Body of pancreas (tissue), 4 donors: ENCODE results near the gene L3HYPDH. TPM values are rescaled to one million over a fixed set of nuclear protein-coding genes. Genes with fewer than 3 reads are reported as not detected.
A peak's percentile ranks its signal among the peaks of the same experiment; 100 is the strongest.
"Not testable (repeated sequence)": the region's sequence is repeated elsewhere in the genome, so short reads cannot be mapped to it uniquely, and the experiment has no call there.

Experiments
- ATAC-seq: fragments of 150-250 bp; one replicate; pipeline ENCODE4 v1.9.1; 2016
- DNase-seq, 4 donors: peaks; one replicate each; pipeline ENCODE4 v3.0.0-alpha.2; 2019
- H3K27ac ChIP-seq, 4 donors: fragments of 200-600 bp; sonication (generic); 1 replicate in 3 of 4; 2 replicates in 1 of 4; pipeline versions ENCODE4 v1.5.1 to v1.6.1; 2016 to 2019; ENCODE audit warnings: mild to moderate bottlenecking in 1 of 4, mixed read lengths in 1 of 4, moderate library complexity in 1 of 4
- H3K27me3 ChIP-seq, 2 donors: fragments of 200-600 bp; sonication (generic); one replicate each; pipeline ENCODE4 v1.6.0; 2016; ENCODE audit warnings: mild to moderate bottlenecking in 1 of 2
- H3K36me3 ChIP-seq, 2 donors: fragments of 200-600 bp; sonication (generic); replicated peaks in 1 of 2; 2 replicates each; pipeline ENCODE4 v1.5.1; 2016; ENCODE audit warnings: low read depth in 2 of 2; ENCODE audit not compliant: insufficient read depth in 1 of 2
- H3K4me1 ChIP-seq: fragments of 200-600 bp; sonication (generic); one replicate; pipeline ENCODE4 v1.6.0; 2016
- H3K4me3 ChIP-seq, 2 donors: fragments of 200-600 bp; sonication (generic); 1 replicate in 1 of 2; 2 replicates in 1 of 2; pipeline ENCODE4 v1.5.1; 2016 to 2019
- H3K9me3 ChIP-seq, 3 donors: fragments of 200-600 bp; sonication (generic); 1 replicate in 2 of 3; 2 replicates in 1 of 3; pipeline ENCODE4 v1.5.1; 2016
- CTCF ChIP-seq, 7 experiments: fragments of 450-650 bp in 4 of 7; fragments of 200-600 bp in 3 of 7; sonication (generic) in 3 of 7; IDR thresholded peaks; one replicate each; pipeline ENCODE4 v1.5.1; 2016 to 2019; ENCODE audit warnings: antibody characterized with exemption in 7 of 7
- POLR2A ChIP-seq, 3 donors: fragments of 450-650 bp; IDR thresholded peaks; one replicate each; pipeline ENCODE4 v1.6.1; 2016; ENCODE audit warnings: antibody characterized with exemption in 3 of 3, mild to moderate bottlenecking in 2 of 3
- WGBS, 2 donors: methylation state at CpG; one replicate each; pipeline ENCODE4 v1.1.5; 2017; 5-methylcytosine and 5-hydroxymethylcytosine counted together
- intact Hi-C: fragments of 100-400 bp; cut with DNase I; formaldehyde crosslinking; loops from one replicate; pipeline ENCODE4 v1.15.1; 2023
- total RNA-seq, 2 donors: library from RNA; depleted of rRNA; stranded (reverse); fragments of >200 nt; gene quantifications; one replicate each; pipeline ENCODE4 v1.1.0, GENCODE V29; 2016

Gene L3HYPDH
- total RNA-seq, 2 donors from 2014 or later: 42.0 to 60.0 TPM

GRCh38 chr14:59458486-59458885, 25.7 kb downstream of the L3HYPDH start:
- intact Hi-C loops: no loop called here
- no peak overlapping the region for H3K27ac ChIP-seq
- WGBS, 2 donors: 89 to 100% methylated on average over 2 of the region's 2 CpGs
- ATAC-seq: no peak
- peaks cover under 1% of the 10 kb centered on the region for H3K4me1 ChIP-seq
- no peak for DNase-seq
- no peaks in the 10 kb centered on the region for H3K9me3 ChIP-seq
- no peaks in the 10 kb centered on the region for H3K27me3 ChIP-seq
- H3K36me3 ChIP-seq: no peaks in the 10 kb centered on the region
- no peak overlapping the region for H3K4me3 ChIP-seq
- TF ChIP-seq POLR2A (IDR thresholded peaks at IDR 0.05) (no peak), CTCF (IDR thresholded peaks at IDR 0.05) (no peak)

GRCh38 chr14:59455411-59455810, 28.8 kb downstream of the L3HYPDH start:
- Histone ChIP-seq H3K27ac (no peak overlapping the region), H3K9me3 (no peaks in the 10 kb centered on the region), H3K4me1 (no peaks in the 10 kb centered on the region), H3K36me3 (no peaks in the 10 kb centered on the region), H3K4me3 (no peak overlapping the region), H3K27me3 (no peaks in the 10 kb centered on the region)
- no peak for TF ChIP-seq POLR2A (IDR thresholded peaks at IDR 0.05)
- TF ChIP-seq CTCF (IDR thresholded peaks at IDR 0.05): no peak
- intact Hi-C loops: no loop called here
- 94 to 100% methylated on average over 1 of the region's 1 CpG for WGBS, 2 donors
- DNase-seq (no peak), ATAC-seq (no peak)

GRCh38 chr14:59454139-59454538, 30.1 kb downstream of the L3HYPDH start:
- 60 to 67% methylated on average over 2 of the region's 2 CpGs for WGBS, 2 donors
- H3K36me3 ChIP-seq: no peaks in the 10 kb centered on the region
- H3K4me3 ChIP-seq: no peak overlapping the region
- H3K27ac ChIP-seq: no peak overlapping the region
- TF ChIP-seq POLR2A (IDR thresholded peaks at IDR 0.05): no peak
- no peaks in the 10 kb centered on the region for H3K27me3 ChIP-seq
- no peaks in the 10 kb centered on the region for H3K9me3 ChIP-seq
- DNase-seq (peak in 1 of 4 donors; percentile 17), ATAC-seq (peak; percentile 50)
- intact Hi-C loops: no loop called here
- no peaks in the 10 kb centered on the region for H3K4me1 ChIP-seq

- intact Hi-C loops: no loop called here
- no peaks in the 10 kb centered on the region for H3K36me3 ChIP-seq
- no peak for ATAC-seq
- no peak overlapping the region for H3K4me3 ChIP-seq
- H3K4me1 ChIP-seq: no peaks in the 10 kb centered on the region
- no peak for DNase-seq
- H3K27ac ChIP-seq: no peak overlapping the region
- H3K27me3 ChIP-seq: no peaks in the 10 kb centered on the region
- TF ChIP-seq POLR2A (IDR thresholded peaks at IDR 0.05): no peak
- no peak for TF ChIP-seq CTCF (IDR thresholded peaks at IDR 0.05)
- 97 to 100% methylated on average over 1 of the region's 1 CpG for WGBS, 2 donors
- H3K9me3 ChIP-seq: no peaks in the 10 kb centered on the region
Measured at GRCh38 chr14:59451849-59452248, 32.4 kb downstream of the L3HYPDH start.

GRCh38 chr14:59450716-59451115, 33.5 kb downstream of the L3HYPDH start:
- TF ChIP-seq POLR2A (IDR thresholded peaks at IDR 0.05): no peak
- TF ChIP-seq CTCF (IDR thresholded peaks at IDR 0.05): no peak
- intact Hi-C loops: no loop called here
- no peak for ATAC-seq
- Histone ChIP-seq H3K27me3 (no peaks in the 10 kb centered on the region), H3K36me3 (no peaks in the 10 kb centered on the region), H3K27ac (no peak overlapping the region), H3K4me1 (no peaks in the 10 kb centered on the region), H3K9me3 (no peaks in the 10 kb centered on the region), H3K4me3 (no peak overlapping the region)
- 88 to 96% methylated on average over 3 of the region's 3 CpGs for WGBS, 2 donors
- no peak for DNase-seq

- DNase-seq, H3K4me3 ChIP-seq, H3K9me3 ChIP-seq, H3K27ac ChIP-seq, intact Hi-C loops, ATAC-seq, H3K36me3 ChIP-seq, H3K27me3 ChIP-seq: not testable (repeated sequence)
- 71 to 74% methylated on average over 2 of the region's 2 CpGs for WGBS, 2 donors
- peaks cover 10% of the 10 kb centered on the region for H3K4me1 ChIP-seq
Measured at GRCh38 chr14:59448673-59449072, 35.5 kb downstream of the L3HYPDH start.
